ENCODE results near the gene RBM33. TPM values are rescaled to one million over a fixed set of nuclear protein-coding genes. Genes with fewer than 3 reads are reported as not detected.

RBM33 gene
- total RNA-seq, 1 donor from 2014 or later: 79.4 TPM

DNA sequence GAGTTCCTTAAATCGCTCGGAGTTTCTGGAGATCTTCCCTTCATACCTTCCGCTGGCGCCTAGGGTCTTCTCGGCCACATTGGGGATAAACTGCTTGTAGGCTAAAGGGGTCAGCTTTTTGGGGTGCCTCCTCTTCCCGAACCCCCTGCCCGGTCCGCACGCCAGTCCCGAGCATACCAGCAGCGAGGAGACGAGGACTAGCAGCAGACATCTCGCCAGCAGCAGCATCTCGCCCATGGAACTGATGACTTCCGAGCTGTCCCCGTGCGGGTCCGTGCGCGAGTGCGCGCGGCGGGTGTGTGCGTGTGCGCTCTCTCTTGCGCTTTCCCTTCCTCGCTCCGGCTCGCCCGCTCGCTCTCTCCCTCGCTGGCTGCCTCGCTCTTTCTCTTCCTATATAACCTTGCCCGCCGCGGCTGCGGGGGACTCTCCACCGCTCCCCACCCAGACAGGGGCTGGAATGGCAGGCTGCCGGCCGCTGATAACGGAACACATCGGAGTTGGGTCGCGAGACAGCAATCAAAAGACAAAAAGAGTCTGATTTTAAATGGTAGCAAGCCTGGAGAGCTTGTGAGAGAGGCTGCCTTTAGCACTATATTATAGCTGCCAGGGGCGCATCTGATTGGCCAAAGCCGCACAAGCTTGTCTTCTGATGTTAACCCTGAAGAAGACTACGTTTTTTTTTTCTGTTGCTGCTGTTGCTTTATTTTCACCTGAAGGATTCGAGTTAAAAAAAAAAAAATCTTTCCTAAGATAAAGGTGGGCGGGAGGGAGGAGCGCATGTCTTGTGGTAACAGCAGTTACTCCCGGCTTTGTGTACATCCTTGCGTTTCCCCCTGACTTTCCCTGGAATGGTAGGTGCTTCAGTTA lies 167.7 kb downstream of the RBM33 start, which contains the start of gene SHH:
SHH (minus strand) TSS at position 569 of the 867 bp plus-strand sequence; CDS start at position 228, 341 bp downstream.
- H3K4me3 Mint-ChIP-seq (ENCODE audit: low read depth): peak within 1 kb of the TSS; percentile 93
- DNase-seq (ENCODE audit: low spot score, unreplicated experiment): no peak
- H3K27me3 Mint-ChIP-seq: peaks cover 44% of the 10 kb centered on the region
- H3K27ac Mint-ChIP-seq: peak within 1 kb of the TSS; percentile 91
- TF ChIP-seq, protein P1, sequence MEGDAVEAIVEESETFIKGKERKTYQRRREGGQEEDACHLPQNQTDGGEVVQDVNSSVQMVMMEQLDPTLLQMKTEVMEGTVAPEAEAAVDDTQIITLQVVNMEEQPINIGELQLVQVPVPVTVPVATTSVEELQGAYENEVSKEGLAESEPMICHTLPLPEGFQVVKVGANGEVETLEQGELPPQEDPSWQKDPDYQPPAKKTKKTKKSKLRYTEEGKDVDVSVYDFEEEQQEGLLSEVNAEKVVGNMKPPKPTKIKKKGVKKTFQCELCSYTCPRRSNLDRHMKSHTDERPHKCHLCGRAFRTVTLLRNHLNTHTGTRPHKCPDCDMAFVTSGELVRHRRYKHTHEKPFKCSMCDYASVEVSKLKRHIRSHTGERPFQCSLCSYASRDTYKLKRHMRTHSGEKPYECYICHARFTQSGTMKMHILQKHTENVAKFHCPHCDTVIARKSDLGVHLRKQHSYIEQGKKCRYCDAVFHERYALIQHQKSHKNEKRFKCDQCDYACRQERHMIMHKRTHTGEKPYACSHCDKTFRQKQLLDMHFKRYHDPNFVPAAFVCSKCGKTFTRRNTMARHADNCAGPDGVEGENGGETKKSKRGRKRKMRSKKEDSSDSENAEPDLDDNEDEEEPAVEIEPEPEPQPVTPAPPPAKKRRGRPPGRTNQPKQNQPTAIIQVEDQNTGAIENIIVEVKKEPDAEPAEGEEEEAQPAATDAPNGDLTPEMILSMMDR (IDR thresholded peaks at IDR 0.05; ENCODE audit: unreplicated experiment): no peak
- no peaks in the 10 kb centered on the region for H3K36me3 Mint-ChIP-seq (ENCODE audit: insufficient read depth)
- no peaks in the 10 kb centered on the region for H3K9me3 Mint-ChIP-seq (ENCODE audit: low read depth)
- peaks cover 46% of the 10 kb centered on the region for H3K4me1 Mint-ChIP-seq (ENCODE audit: low read depth)

DNA sequence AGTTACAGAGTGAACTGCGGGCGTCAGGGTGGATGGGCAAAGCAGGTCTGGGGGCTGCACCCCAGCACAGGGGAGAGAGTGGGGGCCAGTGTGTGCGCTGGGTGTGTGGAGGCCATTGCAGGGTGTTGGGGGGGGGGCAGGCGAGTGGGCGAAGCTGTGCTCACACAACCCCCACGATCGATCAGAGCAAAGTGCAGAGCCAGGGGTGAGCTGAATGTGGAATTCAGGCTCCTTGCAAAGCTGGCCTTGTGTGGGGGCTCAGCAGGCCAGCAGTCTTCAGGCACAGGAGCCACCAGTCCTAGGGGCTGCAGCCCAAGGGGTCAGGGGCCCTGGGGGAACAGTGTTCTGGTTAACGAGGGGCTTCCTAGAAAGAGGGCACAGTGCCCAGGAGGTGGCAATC lies 168.7 kb downstream of the RBM33 start:
- DNase-seq (ENCODE audit: low spot score, unreplicated experiment): no peak
- H3K36me3 Mint-ChIP-seq (ENCODE audit: insufficient read depth): no peaks in the 10 kb centered on the region
- peak overlapping the region; percentile 93 for H3K4me3 Mint-ChIP-seq (ENCODE audit: low read depth)
- TF ChIP-seq, protein P1 (IDR thresholded peaks at IDR 0.05; ENCODE audit: unreplicated experiment): no peak
- H3K27me3 Mint-ChIP-seq: peaks cover 45% of the 10 kb centered on the region
- H3K27ac Mint-ChIP-seq: no peak overlapping the region
- no peaks in the 10 kb centered on the region for H3K9me3 Mint-ChIP-seq (ENCODE audit: low read depth)
- H3K4me1 Mint-ChIP-seq (ENCODE audit: low read depth): peaks cover 37% of the 10 kb centered on the region

DNA sequence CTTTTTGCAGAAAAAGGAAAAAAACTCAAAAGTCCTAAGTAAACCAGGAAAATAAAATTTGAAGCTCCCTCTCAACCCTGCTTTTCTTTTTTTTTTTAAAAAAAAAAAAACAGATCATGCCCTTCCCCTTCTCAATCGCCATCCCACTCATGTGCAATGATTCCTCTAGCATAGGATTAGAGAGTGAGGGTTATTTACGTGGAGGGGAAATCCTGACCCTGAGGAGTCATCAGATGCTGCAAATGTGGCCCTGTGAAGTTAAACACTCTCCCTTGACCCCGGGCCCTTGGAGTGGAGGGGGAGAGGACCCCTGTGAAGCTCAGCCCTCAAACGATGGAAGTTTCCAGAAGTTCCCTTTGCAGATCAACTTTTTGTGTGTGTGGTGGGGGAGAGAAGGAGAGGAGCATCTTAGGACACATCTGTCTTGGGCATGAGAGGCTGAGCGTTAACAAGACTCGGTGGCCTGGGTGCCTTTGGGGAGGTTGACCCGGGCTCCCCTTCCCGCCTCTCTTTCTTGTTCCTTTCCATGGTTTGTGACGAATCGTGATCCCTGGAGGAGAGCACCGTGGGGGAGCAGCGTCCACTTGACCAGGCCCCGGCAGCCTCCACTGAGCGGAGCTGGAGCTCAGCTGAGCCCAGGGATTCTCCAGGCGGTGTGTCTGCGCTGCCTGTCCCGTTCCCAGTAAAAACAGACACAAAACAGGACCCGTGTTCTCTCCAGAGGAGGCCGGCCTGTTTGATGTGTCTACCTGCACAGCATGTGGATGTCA lies 169.3 kb downstream of the RBM33 start:
- no peak overlapping the region for H3K4me3 Mint-ChIP-seq (ENCODE audit: low read depth)
- no peaks in the 10 kb centered on the region for H3K9me3 Mint-ChIP-seq (ENCODE audit: low read depth)
- no peaks in the 10 kb centered on the region for H3K36me3 Mint-ChIP-seq (ENCODE audit: insufficient read depth)
- H3K4me1 Mint-ChIP-seq (ENCODE audit: low read depth): peaks cover 37% of the 10 kb centered on the region
- H3K27me3 Mint-ChIP-seq: peaks cover 50% of the 10 kb centered on the region
- TF ChIP-seq, protein P1 (IDR thresholded peaks at IDR 0.05; ENCODE audit: unreplicated experiment): no peak
- H3K27ac Mint-ChIP-seq: no peak overlapping the region
- no peak for DNase-seq (ENCODE audit: low spot score, unreplicated experiment)

DNA sequence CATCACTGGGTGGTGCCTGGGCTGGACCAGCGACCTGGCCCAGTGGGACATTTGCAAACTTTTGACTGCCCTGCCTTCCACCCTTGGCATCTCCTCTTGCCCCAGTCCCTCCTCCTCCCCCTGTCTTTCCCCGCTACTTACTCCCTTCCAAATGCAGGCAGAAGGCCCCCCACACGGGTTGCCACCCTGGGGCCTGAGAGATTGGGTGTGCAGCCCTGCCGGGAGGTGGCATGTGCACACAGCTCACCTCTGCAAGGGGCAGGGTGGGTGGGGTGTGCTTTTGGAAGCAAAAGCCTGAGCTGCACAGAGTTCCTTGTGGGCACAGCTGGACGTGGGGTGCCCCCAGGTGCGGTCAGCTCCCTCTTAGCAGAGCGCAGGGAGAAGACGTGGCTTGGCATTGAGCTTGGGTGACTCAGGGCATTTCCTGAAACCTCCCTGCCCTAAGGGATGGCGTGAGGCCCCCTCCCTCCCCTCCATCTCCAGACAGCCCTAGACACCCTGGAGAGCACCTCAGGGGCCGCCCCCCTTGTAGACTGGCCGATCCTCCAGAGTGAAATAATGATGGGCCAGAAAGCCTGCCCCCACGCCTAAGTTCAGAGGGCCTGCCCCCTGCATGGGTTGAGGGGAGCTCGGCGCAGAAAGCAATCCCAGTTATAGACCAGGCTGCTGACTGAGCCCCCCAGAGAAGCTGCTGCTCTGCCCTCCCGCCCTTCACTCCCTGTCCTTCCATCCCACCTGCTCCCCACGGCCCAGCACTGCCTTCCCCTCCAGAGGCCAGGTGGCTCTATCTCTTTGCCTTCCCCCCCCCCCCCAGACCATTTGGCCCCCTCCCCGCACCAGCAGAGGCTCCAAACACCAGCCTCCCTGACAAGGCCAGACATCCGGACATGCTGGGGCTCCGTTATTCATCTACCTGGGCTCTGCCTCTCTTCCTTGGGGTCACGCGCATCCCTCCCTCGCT lies 170.1 kb downstream of the RBM33 start:
- peaks cover 59% of the 10 kb centered on the region for H3K27me3 Mint-ChIP-seq
- H3K4me3 Mint-ChIP-seq (ENCODE audit: low read depth): no peak overlapping the region
- no peak for DNase-seq (ENCODE audit: low spot score, unreplicated experiment)

More for the DNA sequence above, 170.1 kb downstream of the RBM33 start:
- no peak overlapping the region for H3K27ac Mint-ChIP-seq
- H3K36me3 Mint-ChIP-seq (ENCODE audit: insufficient read depth): no peaks in the 10 kb centered on the region
- no peaks in the 10 kb centered on the region for H3K9me3 Mint-ChIP-seq (ENCODE audit: low read depth)
- TF ChIP-seq, protein P1 (IDR thresholded peaks at IDR 0.05; ENCODE audit: unreplicated experiment): no peak
- peaks cover 33% of the 10 kb centered on the region for H3K4me1 Mint-ChIP-seq (ENCODE audit: low read depth)
